ENCODE results near the gene TSPEAR.

- no peak for TF ChIP-seq CTCF (IDR thresholded peaks at IDR 0.05; ENCODE audit: insufficient read depth, low read length, poor library complexity, severe bottlenecking)
- no peak for TF ChIP-seq EZH2phosphoT487 (conservative IDR thresholded peaks at IDR 0.05; ENCODE audit: low read length)
Observed at GRCh38 chr21:44537930-44538911, 173.2 kb downstream of the TSPEAR start.

Data from SU-DHL-6 (cell line).